GM18502 (cell line): Measurements from ENCODE around the gene CELF2.

Experiments
- ATAC-seq: cut with Tn5 transposase; IDR thresholded peaks from one replicate; pipeline ENCODE4 v1.9.1; 2021; ENCODE audit warnings: mild to moderate bottlenecking; ENCODE audit not compliant: unreplicated experiment, poor library complexity

CELF2 gene

DNA sequence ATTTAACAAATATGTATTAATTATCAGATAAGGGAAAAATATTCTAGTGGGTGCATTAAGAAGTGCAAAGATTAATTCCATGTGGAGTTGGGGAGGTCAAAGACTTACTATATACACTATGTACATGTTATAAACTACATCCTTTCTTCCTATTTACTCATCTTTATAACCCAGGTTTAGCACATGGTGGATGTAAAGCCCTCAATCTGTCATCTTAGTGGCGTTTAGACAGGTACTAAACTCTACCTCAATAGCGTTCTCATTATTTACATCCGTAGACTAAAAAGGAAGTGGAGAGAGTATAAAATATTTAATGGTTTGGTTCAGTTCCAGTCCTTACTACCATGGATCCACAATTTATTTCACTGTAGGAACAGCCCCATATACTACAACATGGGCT, 14.8 kb upstream of the CELF2 start:
- no peak for ATAC-seq

DNA sequence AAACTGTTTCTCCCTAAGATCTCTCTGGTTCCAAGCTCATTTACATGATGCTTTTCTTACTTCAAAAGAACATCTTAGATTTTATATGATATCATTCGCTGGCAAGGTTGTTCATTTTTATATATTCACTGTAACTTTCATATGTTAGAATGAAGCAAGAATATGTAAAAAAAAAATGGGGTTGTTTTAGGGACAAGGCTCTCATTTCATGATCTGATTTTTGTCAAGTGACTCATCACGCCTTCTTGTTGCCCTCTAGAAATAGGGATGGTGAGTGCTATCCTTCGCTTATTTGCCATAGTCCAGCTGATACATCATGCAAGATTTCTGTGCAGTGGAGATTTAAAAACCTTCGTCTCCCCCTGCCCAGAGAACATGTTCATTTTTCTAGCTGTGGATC, 14.0 kb upstream of the CELF2 start:
- no peak for ATAC-seq

DNA sequence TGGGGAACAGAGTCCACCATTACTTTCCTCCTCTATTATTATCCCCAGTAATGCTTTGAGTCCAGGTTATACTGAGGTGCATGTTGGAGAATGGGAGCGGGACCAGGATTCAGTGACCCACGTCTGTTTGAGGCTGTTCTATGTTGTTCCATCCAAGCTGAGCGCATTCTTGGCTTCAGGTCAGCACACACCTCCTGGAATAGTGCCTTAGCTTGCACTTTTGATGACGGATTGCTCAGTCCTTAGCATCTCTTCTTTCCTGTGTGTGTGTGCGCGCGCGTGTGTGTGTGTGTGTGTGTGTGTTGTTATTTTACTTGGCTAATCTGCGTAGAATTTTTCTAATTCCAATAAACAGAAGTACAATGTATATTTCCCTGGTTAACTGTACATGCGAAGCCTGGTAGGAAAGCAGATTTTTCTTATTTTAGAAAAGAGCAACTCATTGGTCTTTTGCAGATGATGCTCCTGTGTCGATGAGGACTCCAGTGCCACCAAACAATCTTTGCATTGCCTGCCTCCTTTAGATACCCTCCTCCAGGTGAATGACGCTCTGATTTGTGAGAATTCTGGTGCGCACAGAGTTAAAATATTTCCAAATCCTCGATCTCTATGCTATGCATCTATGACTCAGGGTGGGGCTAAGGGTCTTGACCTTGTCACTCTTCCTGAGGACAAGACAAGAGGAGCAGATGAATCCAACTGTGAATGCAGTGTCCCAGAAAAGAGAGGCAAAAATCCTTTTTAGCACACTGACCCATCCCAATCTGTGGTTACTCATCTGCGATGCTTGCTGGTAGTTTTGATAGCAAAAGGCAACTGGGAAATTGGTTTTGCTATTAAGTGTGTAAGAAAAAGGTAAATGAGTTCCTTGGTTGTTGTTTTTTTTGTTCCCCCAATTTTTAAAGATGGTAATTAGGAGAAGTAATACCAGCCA, 13.3 kb upstream of the CELF2 start:
- ATAC-seq = no peak

DNA sequence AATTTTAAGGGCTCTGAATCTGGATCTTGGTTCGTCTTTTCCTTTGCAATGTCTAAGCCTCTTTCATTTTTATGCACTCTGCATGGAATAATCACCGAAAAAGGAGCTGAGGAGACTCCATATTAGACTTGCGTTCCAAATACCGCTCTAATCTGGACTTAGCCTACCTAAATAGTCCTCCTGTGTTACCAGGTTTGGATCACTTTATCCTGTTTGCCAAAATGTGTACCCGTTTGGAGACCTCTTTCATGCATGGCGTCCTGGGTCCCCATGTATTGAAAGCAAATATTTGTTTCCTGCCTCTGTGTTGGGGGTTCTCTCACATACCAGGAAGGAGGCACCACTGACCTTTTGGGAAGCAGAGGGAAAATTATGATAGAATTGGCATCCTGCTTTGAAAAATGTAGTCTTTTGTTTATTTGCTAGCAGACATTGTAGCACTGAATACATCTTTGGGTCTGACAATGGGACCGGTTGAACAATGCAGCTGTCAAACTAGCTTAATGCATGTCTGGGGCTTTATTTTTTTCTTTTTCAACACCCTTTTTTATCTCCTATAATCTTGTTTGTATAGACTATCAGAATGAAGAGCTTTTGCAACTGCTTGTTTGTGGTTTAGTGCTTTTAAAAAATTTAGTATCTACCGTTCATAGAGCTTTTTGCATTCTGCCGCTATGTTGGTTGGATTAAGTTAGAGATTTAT, 11.8 kb upstream of the CELF2 start:
- ATAC-seq = no peak

DNA sequence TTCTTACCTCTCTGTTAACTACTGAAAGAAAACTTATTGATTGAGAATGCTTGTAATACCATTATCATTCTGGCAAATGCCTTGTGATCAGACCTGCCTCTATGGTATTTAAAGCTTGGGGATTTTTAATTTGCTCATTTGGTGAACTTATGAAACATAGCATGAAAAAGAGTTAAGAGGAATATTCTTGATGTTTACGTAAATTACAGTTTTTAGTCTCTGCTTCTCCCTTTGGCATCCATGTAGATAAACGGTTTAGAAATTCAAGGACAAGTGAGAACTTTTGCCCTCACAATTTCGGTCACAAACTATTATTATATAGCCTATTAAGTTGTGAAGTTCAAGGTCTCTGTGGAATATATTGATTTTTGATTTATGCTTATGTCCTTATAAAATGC, 11.2 kb upstream of the CELF2 start:
- no peak for ATAC-seq

DNA sequence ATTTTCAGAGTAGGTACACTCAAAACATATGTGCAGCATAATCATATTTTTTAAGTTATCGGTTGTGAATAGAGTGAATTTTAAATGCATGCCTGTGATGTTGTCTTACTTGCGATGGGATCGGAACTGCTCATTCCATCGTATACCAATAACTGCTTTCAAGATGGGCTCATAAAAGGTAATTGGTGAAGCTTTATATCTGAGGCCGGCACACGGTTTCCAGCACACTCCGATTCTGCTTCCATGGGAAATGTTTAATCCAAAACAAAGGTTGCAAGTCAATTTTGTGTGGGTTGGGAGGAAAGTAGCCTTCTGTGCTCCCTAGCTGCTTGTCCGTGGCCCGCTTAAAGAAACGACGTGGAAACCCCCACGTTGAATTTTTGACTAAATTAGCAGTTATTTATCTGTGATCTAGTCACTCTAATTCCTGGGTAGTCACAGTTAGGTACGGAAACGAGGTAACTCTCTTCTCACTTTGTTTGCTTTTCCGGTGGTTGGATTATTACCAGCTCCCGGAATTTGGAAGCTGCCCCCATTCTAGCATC, 10.1 kb upstream of the CELF2 start:
- ATAC-seq = no peak

DNA sequence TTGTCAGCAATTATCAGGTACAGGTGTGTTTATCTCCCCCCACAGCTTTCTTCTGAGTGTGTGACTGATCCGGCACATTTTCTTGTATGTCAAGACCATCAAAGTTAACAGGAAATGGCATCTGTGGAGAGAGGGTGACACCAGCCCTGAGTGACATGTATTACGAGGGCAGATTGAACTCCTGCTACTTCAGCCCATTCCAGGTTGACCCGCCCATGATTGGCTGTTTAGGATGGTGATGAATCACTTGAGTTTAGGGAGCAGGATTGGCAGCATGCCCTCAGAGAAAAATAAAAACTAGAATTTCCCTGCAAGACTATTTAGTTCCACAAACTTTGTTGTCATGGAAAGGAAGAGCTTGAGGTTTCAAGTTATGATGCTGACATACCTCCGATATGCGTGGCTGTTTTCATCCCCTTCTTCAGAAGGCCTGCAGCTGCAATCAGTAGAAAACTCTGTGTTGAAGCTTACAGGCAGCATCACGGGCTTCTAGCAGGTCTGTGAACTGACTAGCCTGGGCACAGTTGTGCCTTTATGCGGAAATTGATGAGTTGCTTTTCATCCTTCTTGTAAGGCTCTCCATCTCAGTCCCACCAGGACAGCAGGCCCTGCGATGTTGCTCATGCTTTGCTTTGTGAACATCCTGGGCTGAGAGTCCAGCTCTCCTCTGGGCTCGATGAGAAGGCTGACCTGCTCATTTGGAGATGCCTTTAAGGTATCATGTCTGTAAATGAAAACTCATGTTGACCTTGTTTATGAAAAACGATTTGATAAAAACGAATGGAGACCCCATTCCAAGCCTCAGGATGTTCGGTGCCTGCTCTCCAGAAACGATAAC, 8.0 kb upstream of the CELF2 start:
- no peak for ATAC-seq

DNA sequence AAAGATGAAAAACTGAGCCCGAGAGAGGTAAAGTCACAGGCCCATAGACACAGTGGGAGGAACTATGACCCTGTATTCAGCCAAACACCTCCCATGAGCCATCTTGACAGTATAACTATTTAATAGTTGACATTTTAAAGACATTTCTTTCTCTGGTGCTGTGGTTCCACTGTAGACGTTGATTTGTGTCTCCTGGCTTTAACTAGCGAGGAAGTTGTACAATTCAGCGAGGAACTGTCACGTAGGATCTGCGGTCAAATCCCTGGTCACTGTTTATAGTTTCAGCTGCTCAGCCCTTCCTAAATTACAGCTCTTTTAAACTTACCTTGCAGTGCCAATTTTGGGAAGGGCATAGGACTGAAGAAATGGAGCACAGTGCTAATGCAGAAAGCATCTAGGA, 7.1 kb upstream of the CELF2 start:
- ATAC-seq = no peak

DNA sequence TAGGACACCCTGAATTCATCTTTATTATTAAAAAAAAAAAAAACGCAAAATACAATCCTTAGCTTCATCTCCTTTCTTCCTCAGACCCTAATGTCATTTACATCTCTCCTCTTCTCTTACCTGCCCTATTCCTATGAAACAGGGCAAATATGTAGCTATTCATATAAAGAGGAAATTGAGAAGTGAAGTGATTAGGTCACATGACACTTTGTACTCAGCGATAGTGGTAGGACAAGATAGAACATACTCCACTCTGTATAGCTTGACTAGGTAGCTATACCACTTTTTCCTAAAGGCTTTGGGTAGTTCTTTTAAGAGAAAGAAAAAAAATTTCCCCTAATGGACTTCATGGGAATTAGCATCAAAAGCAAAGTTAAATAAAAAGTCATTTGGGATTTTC, 6.2 kb upstream of the CELF2 start:
- ATAC-seq = no peak

DNA sequence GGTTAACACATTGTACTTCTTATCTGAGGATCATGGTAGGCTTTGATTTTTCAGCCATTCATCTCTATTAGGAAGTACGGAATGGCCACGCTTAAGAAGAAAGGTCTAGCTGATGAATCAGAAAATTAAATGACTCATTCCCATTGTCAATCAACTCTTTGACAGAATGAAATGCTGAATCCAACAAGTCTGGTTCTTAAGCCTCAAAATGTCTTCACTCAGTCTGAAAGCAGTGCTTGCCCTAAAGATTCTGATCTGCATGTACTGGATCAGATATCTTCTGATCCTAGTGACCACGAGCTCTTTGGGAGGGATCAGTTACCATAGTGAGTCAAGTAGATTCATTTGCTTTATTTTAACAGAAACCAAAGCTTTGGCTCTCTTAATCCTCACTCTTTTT, 5.7 kb upstream of the CELF2 start:
- ATAC-seq = no peak

DNA sequence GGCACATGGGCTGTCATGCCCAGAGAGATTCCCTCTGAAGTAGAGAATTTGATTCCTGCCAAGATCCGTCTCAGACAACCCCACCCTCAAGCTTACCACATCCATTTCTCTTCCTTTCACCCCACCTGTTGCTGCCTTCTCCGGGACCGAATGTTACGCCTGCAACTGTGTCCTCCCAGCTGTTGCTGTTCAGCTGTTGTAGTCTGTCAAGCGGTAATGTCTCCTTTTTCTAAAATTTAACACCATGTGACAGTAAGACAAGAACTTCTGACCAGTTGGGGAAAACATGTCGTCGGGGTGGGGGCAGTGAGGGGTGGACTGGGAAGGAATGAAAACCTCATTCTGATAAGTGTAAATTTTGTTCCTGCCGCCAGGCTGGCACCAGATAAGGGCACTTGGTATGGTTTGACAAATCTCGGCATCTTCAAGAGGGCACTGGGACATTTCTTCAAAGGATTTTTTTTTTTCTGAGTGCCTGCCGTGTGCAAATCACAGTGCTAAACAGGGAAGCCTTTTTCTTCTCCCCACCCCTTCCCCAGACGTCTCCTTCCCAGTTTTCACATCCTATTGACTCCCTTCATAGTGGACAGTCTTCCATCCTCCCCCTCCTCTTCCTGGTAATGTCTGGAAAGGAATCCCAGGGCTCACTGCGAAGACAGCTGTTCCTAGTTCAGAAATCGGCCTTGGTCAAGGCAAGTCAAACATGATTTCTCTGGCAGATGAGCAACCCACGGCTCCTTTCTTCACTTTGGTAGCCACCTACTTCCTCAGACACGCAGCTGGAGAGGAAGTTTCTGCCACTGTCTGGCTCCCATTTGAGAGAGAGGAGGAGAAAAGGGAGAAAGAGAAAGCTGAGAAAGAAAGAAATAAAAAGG, 5.0 kb upstream of the CELF2 start:
- no peak for ATAC-seq

DNA sequence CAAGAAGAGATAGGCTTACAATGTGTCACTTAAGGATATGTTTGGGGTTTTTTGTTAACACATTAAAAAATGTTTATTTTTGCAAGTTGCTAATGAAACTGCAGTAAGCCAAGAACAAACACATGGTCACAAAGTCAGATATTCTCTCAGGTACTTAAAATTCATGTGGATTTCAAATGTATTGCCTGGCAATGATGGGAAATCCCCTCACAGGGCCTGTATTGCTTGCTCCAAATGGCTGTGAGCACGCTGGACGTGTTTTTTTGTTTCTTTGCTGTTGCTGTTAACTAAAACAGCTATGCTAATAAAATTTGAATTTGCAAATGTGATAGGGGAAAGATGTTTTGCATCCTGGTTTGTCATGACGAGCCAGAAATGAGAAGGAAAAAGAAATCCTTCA, 3.8 kb upstream of the CELF2 start:
- no peak for ATAC-seq

DNA sequence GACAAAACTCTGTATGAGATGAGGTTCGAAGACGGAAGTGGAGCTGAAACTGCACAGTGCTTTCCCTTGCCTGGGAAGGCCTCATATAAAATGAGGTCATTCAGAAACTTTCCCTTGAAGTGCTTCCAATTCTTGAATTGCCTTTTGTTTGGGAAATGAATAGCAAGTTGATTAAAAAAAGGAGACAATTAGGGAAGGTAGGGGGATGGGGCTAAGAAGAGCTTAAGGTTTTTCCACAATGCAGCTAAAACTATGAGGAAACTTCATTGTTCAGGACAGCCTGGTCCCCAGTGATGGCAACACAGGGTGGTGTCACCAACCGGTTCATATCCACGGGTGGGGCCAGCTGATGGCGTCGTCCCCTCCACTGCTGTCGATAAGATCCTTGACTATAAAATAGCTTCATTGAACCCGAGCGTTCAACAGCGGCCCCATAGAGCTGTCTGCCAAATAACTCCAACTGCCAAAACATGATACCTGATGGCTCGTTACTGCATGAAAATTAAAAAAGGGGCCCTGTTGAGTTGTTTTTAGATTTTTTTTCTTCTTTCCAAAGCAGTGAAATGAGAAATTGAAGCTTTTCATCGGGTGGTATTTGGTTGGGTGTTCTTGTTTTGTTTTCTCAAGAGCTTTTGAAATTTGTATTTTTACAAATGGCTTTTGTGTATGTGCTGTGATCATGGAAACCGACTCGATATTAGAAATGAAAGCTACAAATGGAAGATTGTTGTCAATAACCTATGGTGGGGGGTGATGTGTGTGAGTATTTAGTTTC, 2.8 kb upstream of the CELF2 start:
- no peak for ATAC-seq

DNA sequence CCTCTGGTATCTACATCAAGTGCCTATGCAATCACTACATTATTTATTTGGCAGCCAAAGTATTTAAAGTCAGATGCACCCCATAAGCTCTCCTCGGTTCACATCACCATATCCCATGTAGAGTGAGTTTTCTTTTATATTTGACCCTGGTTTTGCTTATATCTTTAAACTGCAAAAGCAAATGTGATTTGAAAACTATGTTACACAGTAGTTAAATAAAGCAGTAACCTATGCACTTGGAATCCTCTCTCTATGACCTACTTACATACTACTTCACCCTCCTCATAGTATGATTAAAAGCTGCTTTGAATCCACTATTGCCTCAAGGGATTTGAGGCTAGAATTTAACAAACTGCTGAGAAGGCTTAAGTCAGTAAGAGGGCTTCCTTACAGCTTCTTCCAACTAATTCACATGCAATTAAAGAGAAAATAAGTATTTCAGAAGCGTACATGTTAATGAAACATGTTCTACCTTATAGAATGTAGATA, 2.2 kb upstream of the CELF2 start:
- ATAC-seq = no peak

DNA sequence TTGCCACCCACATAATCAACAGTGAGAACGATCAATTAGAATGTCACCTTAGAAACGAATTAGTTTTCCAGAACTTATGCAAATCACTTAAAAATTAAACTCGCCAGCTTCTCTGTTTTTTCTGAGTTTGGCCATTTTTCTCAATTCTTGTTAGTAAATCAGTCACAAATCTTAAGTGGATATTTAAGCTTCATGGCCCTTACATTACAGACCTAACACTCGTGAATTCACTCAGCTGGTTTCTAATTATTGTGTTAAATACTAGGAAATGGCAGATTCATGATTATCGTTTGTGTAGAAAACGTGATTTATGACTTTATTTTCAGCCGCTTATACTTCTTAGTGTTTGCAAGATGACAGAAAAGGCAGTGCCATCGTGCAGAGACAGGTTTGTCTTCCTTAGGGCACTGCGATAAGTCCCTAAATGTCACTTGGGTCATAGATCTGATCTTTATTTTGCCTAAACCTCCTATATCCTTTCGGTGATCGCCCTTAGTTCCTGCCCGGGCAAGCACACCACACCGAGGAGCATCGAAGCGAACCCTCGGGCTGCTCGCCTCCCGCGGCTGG, 587 bp upstream of the CELF2 start:
- peak; percentile 53 for ATAC-seq

DNA sequence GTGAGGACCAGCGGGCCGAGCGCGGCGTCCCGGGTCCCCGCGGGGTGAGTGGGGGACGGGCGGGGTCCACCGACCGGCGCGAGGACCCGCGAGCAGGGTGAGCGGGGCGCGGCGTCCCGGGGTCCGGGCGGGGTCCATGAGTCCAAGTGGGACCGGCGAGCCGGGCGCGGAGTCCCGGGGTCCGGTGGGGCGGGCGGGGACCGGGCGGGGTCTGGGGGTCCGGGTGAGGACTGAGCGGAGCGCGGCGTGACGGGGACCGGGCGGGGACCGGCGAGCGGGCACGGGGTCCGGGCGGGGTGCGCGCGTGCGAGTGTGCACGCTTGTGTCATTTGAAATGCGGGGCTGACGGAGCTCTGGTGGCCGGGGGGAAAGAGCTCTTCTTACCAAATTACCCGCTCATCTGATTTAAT, 765 bp downstream of the CELF2 start:
- peak; percentile 11 for ATAC-seq

DNA sequence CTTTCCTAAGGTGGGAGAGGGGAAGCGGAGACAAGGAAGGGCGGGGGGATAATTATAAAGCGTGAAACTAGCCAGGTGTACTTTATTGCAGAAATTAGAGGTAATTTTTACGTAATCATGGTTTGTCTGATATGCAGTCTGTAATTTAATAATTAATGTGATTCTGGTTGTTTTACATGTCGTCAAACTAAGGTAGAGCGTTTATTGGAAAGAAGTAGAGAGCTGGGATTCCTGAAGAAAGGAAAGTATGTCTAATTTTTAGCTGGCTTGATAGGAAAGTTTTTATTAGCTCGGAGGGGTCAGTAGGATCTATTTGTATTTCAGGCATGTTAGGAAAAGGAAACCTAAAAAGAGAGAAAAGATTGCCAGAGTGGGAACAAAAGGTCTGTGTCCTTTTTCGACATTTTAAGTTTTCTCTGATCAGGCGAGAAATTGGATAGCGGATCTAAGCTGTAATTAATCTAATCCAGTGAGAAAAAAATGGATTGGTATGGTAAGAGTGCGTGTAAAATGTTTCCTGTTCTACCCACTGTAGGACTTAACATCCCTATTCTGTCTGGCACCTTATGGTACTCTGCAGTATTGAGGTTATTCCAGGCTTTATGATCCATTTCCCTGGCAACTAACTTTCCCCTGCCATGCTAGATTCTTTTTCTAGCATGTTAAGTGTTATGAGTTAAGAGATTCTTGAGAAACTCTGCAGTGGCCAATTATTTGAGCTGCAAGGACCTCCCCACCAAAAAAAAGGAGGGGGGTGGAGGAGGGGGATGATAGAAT, 1.4 kb downstream of the CELF2 start:
- no peak for ATAC-seq
